ENCODE data around the gene CCDC188.

DNA sequence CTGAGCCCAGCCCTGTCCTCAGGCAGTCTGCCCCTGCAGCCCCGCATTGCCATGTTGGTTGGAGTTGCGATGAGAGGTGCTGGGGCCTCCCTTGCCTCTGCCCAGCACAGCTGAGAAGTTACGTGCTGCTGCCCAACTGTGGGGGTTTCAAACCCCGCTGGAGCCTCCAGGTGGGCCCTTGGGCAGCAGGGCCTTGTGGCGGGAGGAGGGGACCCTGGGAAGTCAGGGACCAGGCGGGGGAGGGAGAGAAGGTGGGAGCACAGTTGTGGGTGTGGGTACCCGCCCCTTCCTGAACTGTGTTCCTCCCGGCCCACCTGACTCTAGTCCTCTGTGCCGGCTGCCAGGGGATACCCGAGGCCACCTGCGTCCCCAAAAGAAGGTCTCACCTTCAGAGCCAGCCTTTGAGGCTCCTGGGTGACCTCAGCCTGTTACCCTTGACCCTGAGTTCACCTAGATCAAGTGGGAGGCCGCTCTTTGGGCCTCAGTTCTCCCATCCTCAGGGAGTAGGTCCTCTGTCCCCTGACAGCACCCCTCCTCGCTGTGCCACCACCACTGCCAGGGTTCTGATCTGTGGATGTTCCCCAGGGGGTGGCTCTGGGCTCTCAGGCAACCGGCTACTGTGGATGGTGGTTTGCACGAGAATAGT lies 7.7 kb upstream of the CCDC188 start:
- TF ChIP-seq, protein P1, sequence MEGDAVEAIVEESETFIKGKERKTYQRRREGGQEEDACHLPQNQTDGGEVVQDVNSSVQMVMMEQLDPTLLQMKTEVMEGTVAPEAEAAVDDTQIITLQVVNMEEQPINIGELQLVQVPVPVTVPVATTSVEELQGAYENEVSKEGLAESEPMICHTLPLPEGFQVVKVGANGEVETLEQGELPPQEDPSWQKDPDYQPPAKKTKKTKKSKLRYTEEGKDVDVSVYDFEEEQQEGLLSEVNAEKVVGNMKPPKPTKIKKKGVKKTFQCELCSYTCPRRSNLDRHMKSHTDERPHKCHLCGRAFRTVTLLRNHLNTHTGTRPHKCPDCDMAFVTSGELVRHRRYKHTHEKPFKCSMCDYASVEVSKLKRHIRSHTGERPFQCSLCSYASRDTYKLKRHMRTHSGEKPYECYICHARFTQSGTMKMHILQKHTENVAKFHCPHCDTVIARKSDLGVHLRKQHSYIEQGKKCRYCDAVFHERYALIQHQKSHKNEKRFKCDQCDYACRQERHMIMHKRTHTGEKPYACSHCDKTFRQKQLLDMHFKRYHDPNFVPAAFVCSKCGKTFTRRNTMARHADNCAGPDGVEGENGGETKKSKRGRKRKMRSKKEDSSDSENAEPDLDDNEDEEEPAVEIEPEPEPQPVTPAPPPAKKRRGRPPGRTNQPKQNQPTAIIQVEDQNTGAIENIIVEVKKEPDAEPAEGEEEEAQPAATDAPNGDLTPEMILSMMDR (conservative IDR thresholded peaks at IDR 0.05 in 1 of 2, IDR thresholded peaks at IDR 0.05 in 1 of 2; ENCODE audit: low read depth in 1 of 2, low read length in 2 of 2): no peak
- TF ChIP-seq EZH2 (IDR thresholded peaks at IDR 0.05; ENCODE audit: low read length, missing control alignments): no peak

All from fibroblast of lung (primary cell).